ENCODE measurements around the gene ARID5B. TPM values are rescaled to one million over a fixed set of nuclear protein-coding genes. Genes with fewer than 3 reads are reported as not detected.

ARID5B gene
- polyA plus RNA-seq, 6 donors from 2014 or later, result 68.6 to 165 (median 122) TPM

GRCh38 chr10:61892961-61893360 is 8.5 kb upstream of the ARID5B start:
- ATAC-seq (ENCODE audit: low read depth in 2 of 2) (no peak), DNase-seq (no peak)
- H3K9me3 Mint-ChIP-seq, result no peaks in the 10 kb centered on the region
- no peak overlapping the region for H3K4me3 Mint-ChIP-seq
- H3K27ac Mint-ChIP-seq, result no peak overlapping the region
- H3K27me3 Mint-ChIP-seq, result no peaks in the 10 kb centered on the region
- no peaks in the 10 kb centered on the region for H3K36me3 Mint-ChIP-seq
- peaks cover 11 to 16% (median 14%) of the 10 kb centered on the region in 3 donors for H3K4me1 Mint-ChIP-seq

- ATAC-seq (ENCODE audit: low read depth in 2 of 2) (no peak), DNase-seq (no peak)
- Mint-ChIP-seq H3K27ac (no peak overlapping the region), H3K4me1 (peaks cover 20 to 28% (median 26%) of the 10 kb centered on the region in 3 donors), H3K36me3 (no peaks in the 10 kb centered on the region), H3K4me3 (no peak overlapping the region), H3K27me3 (no peaks in the 10 kb centered on the region), H3K9me3 (no peaks in the 10 kb centered on the region)
Observed at GRCh38 chr10:61894133-61894532, 7.4 kb upstream of the ARID5B start.

GRCh38 chr10:61895898-61896600 is 5.5 kb upstream of the ARID5B start:
- Mint-ChIP-seq H3K4me3 (peak overlapping the region in 4 of 8 donors; percentile 22 to 98 (median 92)), H3K27me3 (no peaks in the 10 kb centered on the region), H3K9me3 (no peaks in the 10 kb centered on the region), H3K4me1 (peaks cover 27 to 35% (median 31%) of the 10 kb centered on the region in 3 donors), H3K27ac (no peak overlapping the region), H3K36me3 (peaks cover 0 to 2% of the 10 kb centered on the region in 2 donors)
- no peak for ATAC-seq (ENCODE audit: low read depth in 2 of 2)
- no peak for DNase-seq

GRCh38 chr10:61896854-61897661 is 4.4 kb upstream of the ARID5B start:
- H3K4me3 Mint-ChIP-seq, result peak overlapping the region; percentile 89 to 98 (median 94)
- peak overlapping the region; percentile 82 to 97 (median 94) for H3K27ac Mint-ChIP-seq
- peaks cover 0 to 6% of the 10 kb centered on the region in 2 donors for H3K36me3 Mint-ChIP-seq
- peak; percentile 77 for DNase-seq
- peaks cover 27 to 35% (median 31%) of the 10 kb centered on the region in 3 donors for H3K4me1 Mint-ChIP-seq
- ATAC-seq (ENCODE audit: low read depth in 2 of 2), result peak; percentile 56 to 65
- no peaks in the 10 kb centered on the region for H3K27me3 Mint-ChIP-seq
- no peaks in the 10 kb centered on the region for H3K9me3 Mint-ChIP-seq

- Mint-ChIP-seq H3K27ac (peak overlapping the region; percentile 58 to 97 (median 91)), H3K4me3 (peak overlapping the region; percentile 80 to 98 (median 94)), H3K27me3 (no peaks in the 10 kb centered on the region), H3K9me3 (peaks cover 0 to 3% (median 0%) of the 10 kb centered on the region in 7 donors), H3K36me3 (peaks cover 7 to 14% of the 10 kb centered on the region in 2 donors), H3K4me1 (peaks cover 31 to 35% (median 33%) of the 10 kb centered on the region in 3 donors)
- no peak for ATAC-seq (ENCODE audit: low read depth in 2 of 2)
- no peak for DNase-seq
Observed at GRCh38 chr10:61897671-61898434, 3.6 kb upstream of the ARID5B start.

- peaks cover 0 to 3% (median 0%) of the 10 kb centered on the region in 7 donors for H3K9me3 Mint-ChIP-seq
- peaks cover 32 to 35% (median 33%) of the 10 kb centered on the region in 3 donors for H3K4me1 Mint-ChIP-seq
- H3K27ac Mint-ChIP-seq, result peak overlapping the region in 4 of 6 donors; percentile 28 to 97 (median 63)
- H3K27me3 Mint-ChIP-seq, result no peaks in the 10 kb centered on the region
- DNase-seq (no peak), ATAC-seq (ENCODE audit: low read depth in 2 of 2) (no peak)
- H3K36me3 Mint-ChIP-seq, result peaks cover 7 to 16% of the 10 kb centered on the region in 2 donors
- peak overlapping the region; percentile 58 to 98 (median 94) for H3K4me3 Mint-ChIP-seq
Observed at GRCh38 chr10:61898435-61898778, 3.1 kb upstream of the ARID5B start.

- no peak for ATAC-seq (ENCODE audit: low read depth in 2 of 2)
- peaks cover 33 to 35% (median 34%) of the 10 kb centered on the region in 3 donors for H3K4me1 Mint-ChIP-seq
Observed at GRCh38 chr10:61899069-61899531, 2.4 kb upstream of the ARID5B start.

GRCh38 chr10:61899663-61899996 is 1.9 kb upstream of the ARID5B start:
- Mint-ChIP-seq H3K9me3 (peaks cover 0 to 3% (median 0%) of the 10 kb centered on the region in 7 donors), H3K4me1 (peaks cover 38 to 39% (median 38%) of the 10 kb centered on the region in 3 donors)

More at GRCh38 chr10:61899069-61899531, 2.4 kb upstream of the ARID5B start:
- H3K4me3 Mint-ChIP-seq, result peak overlapping the region; percentile 89 to 99 (median 98)
- peak overlapping the region; percentile 62 to 99 (median 98) for H3K27ac Mint-ChIP-seq
- peaks cover 7 to 16% of the 10 kb centered on the region in 2 donors for H3K36me3 Mint-ChIP-seq
- no peaks in the 10 kb centered on the region for H3K27me3 Mint-ChIP-seq
- no peak for DNase-seq
- H3K9me3 Mint-ChIP-seq, result peaks cover 0 to 3% (median 0%) of the 10 kb centered on the region in 7 donors

GRCh38 chr10:61899997-61900828 is 1.3 kb upstream of the ARID5B start:
- ATAC-seq (ENCODE audit: low read depth in 2 of 2) (peak; percentile 37 to 39), DNase-seq (peak; percentile 79)
- H3K27ac Mint-ChIP-seq, result peak overlapping the region; percentile 62 to 99 (median 98)
- no peaks in the 10 kb centered on the region for H3K27me3 Mint-ChIP-seq
- H3K36me3 Mint-ChIP-seq, result peaks cover 7 to 16% of the 10 kb centered on the region in 2 donors
- peaks cover 40 to 45% (median 43%) of the 10 kb centered on the region in 3 donors for H3K4me1 Mint-ChIP-seq
- H3K4me3 Mint-ChIP-seq, result peak overlapping the region; percentile 89 to 99 (median 98)
- peaks cover 0 to 3% (median 0%) of the 10 kb centered on the region in 7 donors for H3K9me3 Mint-ChIP-seq

More at GRCh38 chr10:61899663-61899996, 1.9 kb upstream of the ARID5B start:
- no peak for DNase-seq
- Mint-ChIP-seq H3K4me3 (peak overlapping the region; percentile 89 to 99 (median 98)), H3K36me3 (peaks cover 7 to 16% of the 10 kb centered on the region in 2 donors), H3K27ac (peak overlapping the region; percentile 62 to 99 (median 98)), H3K27me3 (no peaks in the 10 kb centered on the region)
- no peak for ATAC-seq (ENCODE audit: low read depth in 2 of 2)

- Mint-ChIP-seq H3K27me3 (no peaks in the 10 kb centered on the region), H3K27ac (peak overlapping the region; percentile 92 to 100 (median 99)), H3K4me3 (peak overlapping the region; percentile 89 to 99 (median 98)), H3K9me3 (peaks cover 0 to 3% (median 0%) of the 10 kb centered on the region in 7 donors), H3K4me1 (peaks cover 40 to 50% (median 49%) of the 10 kb centered on the region in 3 donors), H3K36me3 (peaks cover 7 to 16% of the 10 kb centered on the region in 2 donors)
- ATAC-seq (ENCODE audit: low read depth in 2 of 2) (no peak), DNase-seq (no peak)
Observed at GRCh38 chr10:61901829-61902444, 438 bp downstream of the ARID5B start.

GRCh38 chr10:61902445-61903220 is 1.1 kb downstream of the ARID5B start:
- peak overlapping the region; percentile 89 to 99 (median 98) for H3K4me3 Mint-ChIP-seq
- H3K27me3 Mint-ChIP-seq, result no peaks in the 10 kb centered on the region
- peaks cover 0 to 3% (median 0%) of the 10 kb centered on the region in 7 donors for H3K9me3 Mint-ChIP-seq
- H3K4me1 Mint-ChIP-seq, result peaks cover 40 to 43% (median 42%) of the 10 kb centered on the region in 3 donors
- peak overlapping the region; percentile 92 to 99 (median 98) for H3K27ac Mint-ChIP-seq
- peak; percentile 61 for DNase-seq
- H3K36me3 Mint-ChIP-seq, result peaks cover 7 to 16% of the 10 kb centered on the region in 2 donors
- peak; percentile 10 to 16 for ATAC-seq (ENCODE audit: low read depth in 2 of 2)
